Cerebellar nuclear complex (tissue), 1 donor: ENCODE measurements around the gene KCNQ4.

Experiments used
- DNase-seq, 2 experiments: peaks; one replicate each; lab custom pipeline; 2025; lab: John Stamatoyannopoulos, UW

The KCNQ4 gene

GRCh38 chr1:40840526-40841323 is 57.1 kb downstream of the KCNQ4 start:
- DNase-seq = no peak

DNA sequence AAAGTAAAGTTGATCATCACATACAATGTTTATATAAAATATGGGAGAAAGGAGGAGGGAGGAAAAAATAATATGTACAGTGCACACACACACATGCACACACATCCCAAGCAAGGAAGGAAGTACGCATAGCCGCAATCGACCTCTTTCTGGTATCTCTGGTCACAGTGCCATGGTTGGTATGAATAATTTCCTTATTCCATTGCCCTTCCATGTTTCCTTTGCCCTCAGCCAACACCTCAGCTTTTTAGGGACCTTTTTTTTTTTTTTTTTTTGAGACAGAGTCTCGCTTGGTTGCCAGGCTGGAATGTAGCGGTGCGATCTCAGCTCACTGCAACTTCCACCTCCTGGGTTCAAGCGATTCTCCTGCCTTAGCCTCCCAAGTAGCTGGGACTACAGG is 58.0 kb downstream of the KCNQ4 start:
- no peak for DNase-seq

DNA sequence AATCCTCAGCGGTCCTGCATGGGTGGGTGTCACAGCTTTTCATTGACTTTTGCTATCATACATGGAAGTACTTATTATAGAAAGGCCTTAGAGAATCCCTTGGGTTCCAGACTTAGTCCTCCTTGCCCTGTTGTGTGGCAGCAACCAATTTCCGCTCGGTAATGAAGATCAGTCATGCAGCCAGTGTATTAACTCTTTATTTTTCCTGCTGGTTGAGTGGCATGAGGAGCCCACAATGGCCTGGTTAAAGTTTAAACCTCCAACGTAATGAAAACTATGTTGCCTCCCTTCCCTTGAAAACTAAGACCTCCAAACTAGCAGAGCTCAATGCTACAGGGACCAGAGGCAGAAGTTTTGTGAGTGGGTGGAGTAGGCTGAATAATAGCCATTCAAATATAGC is 58.6 kb downstream of the KCNQ4 start:
- no peak for DNase-seq

- DNase-seq = no peak
These were observed 59.1 kb downstream of the KCNQ4 start for GRCh38 chr1:40842691-40843090.

DNA sequence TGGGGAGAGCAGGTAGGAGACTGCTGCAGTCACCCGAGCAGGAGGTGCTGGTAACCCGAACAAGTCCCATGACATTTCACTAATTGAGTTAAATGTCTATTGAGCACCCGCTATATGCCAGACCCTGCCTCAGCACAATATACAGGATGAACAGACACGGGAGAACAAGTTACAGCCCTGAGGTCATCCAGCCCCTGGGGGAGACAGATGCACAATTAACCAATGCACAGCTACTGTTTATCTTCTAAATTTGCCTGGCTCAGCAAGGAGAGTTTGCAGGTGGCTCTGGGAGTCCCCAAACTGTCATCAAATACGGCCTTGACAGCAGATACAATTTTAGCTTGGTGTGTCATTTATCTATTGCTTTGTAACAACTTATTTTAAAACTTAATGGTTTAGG is 60.5 kb downstream of the KCNQ4 start:
- no peak for DNase-seq

DNA sequence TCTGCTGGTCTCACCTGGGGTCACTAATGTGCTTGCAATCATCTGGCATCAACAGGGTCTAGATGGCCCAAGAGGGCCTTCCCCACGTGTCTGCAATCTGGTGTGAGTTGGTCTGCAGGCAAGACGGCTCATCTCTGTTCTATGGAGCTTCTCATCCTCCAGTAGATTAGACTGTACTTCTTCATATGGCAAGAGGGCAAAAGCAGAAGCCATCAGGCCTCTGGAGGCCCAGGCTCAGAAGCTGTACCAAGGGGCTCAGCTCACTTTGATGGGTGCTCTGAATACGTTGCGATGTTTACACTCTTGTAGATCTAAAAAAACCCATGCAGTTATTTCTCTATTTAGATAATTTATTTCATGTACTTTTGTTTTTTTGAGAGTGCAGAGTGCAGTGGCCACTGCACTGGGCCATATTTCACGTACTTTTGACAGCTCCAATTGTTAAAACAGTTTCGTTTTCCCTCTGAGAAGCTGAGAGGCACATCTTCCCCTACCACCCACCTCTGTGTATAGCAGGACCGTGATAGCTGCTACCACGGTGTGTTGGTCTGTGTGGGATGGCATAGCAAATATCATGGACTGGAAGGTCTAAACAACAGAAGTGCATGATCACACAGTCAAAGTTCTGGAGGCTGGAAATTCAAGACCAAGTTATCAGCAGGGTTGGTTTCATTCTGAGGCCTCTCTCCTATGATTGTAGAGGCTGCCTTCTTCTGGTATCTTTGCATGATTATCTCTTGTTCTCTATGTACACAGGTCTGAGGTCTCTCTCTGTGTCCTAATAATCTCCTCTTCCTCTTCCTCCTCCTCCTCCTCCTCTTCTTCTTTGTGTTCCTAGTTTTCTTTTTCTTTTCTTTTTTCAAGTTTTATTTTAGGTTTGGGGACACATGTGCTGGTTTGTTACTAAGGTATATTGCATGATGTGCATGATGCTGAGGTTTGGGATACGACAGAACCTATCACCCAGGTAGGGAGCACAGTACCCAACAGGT is 61.6 kb downstream of the KCNQ4 start:
- no peak for DNase-seq

- DNase-seq = no peak
These were observed 62.3 kb downstream of the KCNQ4 start for GRCh38 chr1:40845895-40846294.

DNA sequence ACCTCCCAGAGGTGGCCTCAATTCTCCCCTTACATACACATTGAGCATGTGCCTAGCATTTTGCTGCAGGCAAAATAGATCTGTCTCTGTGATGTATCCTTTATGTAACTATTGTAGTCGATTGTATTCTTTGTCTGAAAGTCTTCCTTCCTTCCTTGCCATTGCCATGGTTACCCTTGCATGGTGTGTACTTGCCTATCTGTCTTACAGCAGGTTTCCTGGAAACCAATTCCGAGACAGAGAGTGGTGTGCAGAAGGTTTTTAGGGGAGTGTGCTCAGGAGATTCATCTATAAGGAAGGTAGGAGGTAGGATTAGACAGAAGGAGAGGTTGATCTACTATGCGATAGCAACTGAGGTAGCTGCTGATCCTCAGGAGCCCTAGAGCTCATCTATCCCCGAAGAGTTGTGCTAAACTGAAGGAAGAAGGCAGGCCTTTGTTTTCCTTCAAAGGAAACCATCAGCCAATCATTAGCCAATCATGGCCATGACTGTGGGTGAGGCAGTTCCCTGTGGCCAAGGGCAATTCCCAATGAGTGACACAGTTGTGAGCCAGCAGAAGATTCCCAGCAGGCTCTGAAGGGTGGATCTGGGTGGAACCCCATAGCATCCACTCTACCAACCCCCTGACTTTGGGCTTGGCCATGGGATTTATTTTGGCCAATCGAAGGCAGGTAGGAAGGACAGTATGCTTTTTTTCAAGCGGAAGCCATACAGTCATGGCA is 63.6 kb downstream of the KCNQ4 start:
- DNase-seq = no peak

DNA sequence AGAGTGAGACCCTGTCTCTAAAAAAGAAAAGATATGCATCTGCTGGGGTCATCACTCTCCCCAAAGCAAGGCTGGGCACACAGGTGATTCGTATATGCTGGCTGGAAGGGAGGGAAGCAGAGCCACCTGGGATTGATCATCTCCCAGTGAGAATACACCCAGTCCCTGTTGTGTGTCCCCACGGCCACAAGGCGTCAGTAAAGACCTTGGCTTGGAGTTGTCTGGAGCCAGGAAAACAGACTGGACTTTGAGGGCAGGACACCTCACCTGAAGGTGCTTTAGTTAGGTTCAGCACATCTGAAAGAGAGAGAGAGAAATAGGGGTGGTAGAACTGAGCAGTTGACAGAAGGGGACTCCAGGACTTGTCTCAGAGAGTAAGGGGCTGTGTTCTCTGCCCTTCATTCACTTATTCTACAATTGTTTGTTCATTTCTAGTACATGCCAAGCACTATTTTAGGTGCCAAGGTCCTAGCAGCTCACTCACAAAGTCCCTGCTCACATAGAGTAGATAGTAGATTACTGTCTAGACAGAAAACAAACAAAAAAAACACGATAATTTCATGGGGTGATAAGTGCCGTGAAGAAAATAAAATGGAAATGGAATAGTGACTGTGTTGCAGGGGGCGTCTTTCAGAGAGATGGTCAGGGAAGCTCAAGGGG is 65.1 kb downstream of the KCNQ4 start:
- DNase-seq = no peak

DNA sequence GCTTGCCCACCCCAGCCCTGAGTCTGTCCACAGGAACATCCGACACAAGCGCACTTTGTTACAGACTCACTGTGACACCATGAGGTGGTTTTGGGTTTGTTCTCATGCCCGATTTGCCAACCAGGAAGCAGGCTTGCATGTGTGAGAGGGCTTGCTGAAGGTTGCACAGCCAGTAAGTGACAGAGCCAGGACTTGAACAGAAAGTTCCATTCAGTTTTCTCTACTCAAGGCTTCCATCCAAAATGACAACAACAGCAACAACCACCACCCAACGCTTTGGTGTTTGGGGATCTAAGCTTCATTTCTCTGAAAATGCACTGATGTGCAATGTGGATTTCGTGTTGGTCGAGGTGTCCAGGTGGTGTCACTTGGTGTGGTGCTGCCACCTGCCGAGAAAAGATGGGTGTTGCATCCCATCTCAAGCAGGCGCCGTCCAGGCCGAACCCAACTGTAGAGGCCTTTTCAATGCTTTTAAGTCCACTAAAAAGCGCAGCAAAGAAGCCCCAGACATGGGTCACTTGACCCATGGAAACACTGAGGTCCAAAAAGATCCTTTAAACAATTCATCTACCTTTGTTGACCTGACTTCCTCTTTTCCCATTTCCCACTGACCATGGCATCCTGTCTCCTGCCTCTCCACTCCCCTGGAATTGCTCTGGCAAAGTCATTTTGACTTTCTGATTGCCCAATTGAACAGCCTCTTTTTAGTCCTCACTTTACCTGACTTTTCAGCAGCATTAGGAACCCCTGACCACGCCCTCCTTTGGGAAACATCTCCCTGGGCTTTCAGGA is 66.4 kb downstream of the KCNQ4 start:
- peak in 1 of 2 experiments; percentile 25 for DNase-seq

DNA sequence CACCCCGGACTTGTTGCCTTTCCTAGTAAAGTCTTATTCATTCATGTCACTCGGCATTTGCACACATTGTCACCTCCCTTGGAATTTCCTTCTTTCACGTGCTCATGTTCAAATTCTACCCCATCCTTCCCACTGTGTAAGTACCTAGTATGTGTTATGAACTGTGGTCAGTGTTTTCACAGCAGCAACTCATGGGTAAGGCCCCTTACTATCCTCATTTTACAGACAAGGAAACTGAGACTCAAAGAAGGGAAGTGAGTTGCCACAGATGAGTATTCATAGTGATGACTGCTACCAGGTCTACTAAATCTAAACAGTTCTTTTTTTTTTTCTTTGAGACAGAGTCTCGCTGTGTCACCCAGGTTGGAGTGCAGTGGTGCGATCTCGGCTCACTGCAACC is 68.1 kb downstream of the KCNQ4 start:
- no peak for DNase-seq

DNA sequence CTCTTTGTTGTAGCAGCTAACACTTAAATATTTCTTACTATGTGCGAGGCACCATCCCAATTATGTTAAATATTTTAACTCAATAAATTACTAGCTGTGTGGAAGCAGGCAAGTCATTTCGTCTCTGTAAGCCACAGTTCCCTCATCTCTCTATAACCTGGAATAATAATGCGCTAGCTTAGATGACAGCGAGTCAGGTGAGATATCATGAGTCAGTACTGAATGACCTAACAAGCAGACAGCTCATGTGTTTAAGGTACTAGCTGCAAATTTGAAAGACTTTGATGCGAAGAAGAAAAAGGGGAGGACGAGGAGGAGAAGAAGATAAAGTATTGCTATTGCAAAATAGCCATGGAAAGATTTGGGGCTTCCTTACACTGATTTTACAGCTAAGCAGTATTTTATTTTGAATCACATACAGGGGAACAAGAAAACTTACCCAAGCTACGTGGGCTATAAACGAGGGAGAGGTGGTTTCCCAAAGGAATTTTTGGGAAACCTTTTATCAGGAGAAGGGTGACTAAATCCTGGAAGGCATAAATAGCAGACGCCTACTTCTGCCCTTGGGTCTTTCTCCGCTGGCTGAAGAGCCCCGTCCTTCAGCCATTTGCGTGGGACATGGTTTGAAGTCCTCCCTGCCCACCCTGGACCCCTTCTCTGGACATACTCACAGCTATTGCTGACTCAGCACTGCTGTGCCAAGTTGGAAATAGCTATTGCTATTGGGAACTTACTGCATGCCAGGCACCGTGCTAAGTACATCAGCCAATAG is 69.7 kb downstream of the KCNQ4 start:
- DNase-seq = no peak

- DNase-seq = no peak
These were observed 70.2 kb downstream of the KCNQ4 start for GRCh38 chr1:40853885-40854170.

- no peak for DNase-seq
These were observed 71.9 kb downstream of the KCNQ4 start for GRCh38 chr1:40855513-40855912.

DNA sequence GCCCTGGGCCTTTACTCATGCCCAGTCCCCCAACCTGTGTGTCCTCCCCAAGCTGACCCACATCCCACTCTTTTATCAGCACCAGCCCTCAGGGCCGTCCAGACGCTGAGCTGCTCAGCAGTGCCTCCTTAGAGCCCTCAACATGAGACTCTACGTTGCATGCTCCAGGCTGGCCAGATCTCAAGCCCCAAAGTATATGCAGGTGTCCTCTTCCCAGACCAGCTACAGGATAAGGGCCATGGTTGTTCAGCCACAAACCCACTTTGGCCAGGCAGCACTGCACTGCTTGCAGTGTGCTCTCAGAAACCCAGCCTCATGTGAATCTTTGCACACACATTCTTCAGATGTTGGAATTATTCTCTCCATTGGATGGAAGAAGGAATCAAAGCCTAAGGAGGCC is 72.5 kb downstream of the KCNQ4 start:
- no peak for DNase-seq

GRCh38 chr1:40856656-40857302 is 73.2 kb downstream of the KCNQ4 start:
- DNase-seq = no peak

- DNase-seq = no peak
These were observed 74.2 kb downstream of the KCNQ4 start for GRCh38 chr1:40857737-40858136.

- DNase-seq = no peak
These were observed 75.3 kb downstream of the KCNQ4 start for GRCh38 chr1:40858856-40859416.

GRCh38 chr1:40860706-40861223 is 77.2 kb downstream of the KCNQ4 start:
- DNase-seq = no peak
